Right atrium auricular region (tissue), 2 donors: ENCODE measurements around the gene BEND6. TPM values are rescaled to one million over a fixed set of nuclear protein-coding genes. Genes with fewer than 3 reads are reported as not detected.
"Not testable (repeated sequence)": the region's sequence is repeated elsewhere in the genome, so short reads cannot be mapped to it uniquely, and the experiment has no call there.

ENCODE experiments used
- DNase-seq: peaks from one replicate; pipeline ENCODE4 v3.0.0-alpha.2; 2019; ENCODE audit warnings: low spot score
- H3K27ac ChIP-seq, 2 donors: fragments of 200-600 bp; sonication (generic); 1 replicate in 1 of 2; 2 replicates in 1 of 2; pipeline ENCODE4 v1.5.1; 2016 to 2019
- H3K27me3 ChIP-seq, 2 donors: fragments of 200-600 bp; sonication (generic); one replicate each; pipeline versions ENCODE4 v1.5.1 to v1.6.0; 2017 to 2019
- H3K36me3 ChIP-seq: fragments of 200-600 bp; sonication (generic); one replicate; pipeline ENCODE4 v1.5.1; 2016
- H3K4me1 ChIP-seq, 2 donors: fragments of 200-600 bp; sonication (generic); one replicate each; pipeline versions ENCODE4 v1.5.1 to v1.6.0; 2017 to 2019
- H3K4me3 ChIP-seq, 2 donors: fragments of 200-600 bp; sonication (generic); 1 replicate in 1 of 2; 2 replicates in 1 of 2; pipeline ENCODE4 v1.5.1; 2017 to 2019; ENCODE audit warnings: mild to moderate bottlenecking in 1 of 2, moderate library complexity in 1 of 2
- H3K9me3 ChIP-seq, 2 donors: fragments of 200-600 bp; sonication (generic); one replicate each; pipeline ENCODE4 v1.5.1; 2019
- CTCF ChIP-seq, 2 donors: fragments of 200-600 bp; sonication (generic); IDR thresholded peaks; one replicate each; pipeline ENCODE4 v1.5.1; 2019; ENCODE audit warnings: antibody characterized with exemption in 2 of 2
- total RNA-seq, 2 donors: library from RNA; depleted of rRNA; stranded (reverse); fragments of >200 nt; gene quantifications; one replicate each; pipeline ENCODE4 v1.1.0, GENCODE V29; 2016

Gene BEND6
- total RNA-seq, 2 donors from 2014 or later: 0.43 to 5.9 TPM

DNA sequence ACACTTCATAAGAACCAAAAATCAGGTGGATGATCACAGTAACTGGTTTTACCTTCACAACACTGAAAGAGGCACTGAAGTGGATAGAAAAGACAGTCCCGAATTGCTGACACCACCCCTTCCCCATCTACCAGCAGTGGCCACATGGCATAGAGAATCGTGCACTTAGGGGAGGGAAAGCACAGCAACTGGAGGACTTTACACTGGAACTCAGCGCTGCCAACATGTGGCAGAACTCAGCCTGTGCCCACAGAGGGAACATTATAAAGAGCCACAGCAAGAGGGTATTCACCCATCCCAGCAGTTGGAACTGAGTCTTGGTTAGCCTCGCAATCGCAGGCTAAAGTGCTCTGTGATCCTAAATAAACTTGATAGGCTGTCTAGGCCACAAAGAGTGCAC lies 85.1 kb downstream of the BEND6 start:
- Histone ChIP-seq H3K4me3 (no peak overlapping the region), H3K27me3 (no peaks in the 10 kb centered on the region), H3K36me3 (no peaks in the 10 kb centered on the region), H3K27ac (no peak overlapping the region), H3K9me3 (no peaks in the 10 kb centered on the region), H3K4me1 (no peaks in the 10 kb centered on the region)
- TF ChIP-seq CTCF (IDR thresholded peaks at IDR 0.05): no peak
- no peak for DNase-seq

DNA sequence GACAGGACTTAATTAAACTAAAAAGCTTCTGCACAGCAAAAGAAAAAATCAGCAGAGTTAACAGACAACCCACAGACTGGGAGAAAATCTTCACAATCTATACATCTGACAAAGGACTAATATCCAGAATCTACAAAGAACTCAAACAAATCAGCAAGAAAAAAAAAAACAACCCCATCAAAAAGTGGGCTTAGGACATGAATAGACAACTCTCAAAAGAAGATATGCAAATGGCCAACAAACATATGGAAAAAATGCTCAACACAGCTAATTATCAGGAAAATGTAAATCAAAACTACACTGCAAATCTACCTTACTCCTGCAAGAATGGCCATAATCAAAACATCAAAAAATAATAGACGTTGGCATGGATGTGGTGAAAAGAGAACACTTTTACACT lies 89.2 kb downstream of the BEND6 start:
- H3K4me1 ChIP-seq, H3K36me3 ChIP-seq, H3K27me3 ChIP-seq, H3K4me3 ChIP-seq, H3K9me3 ChIP-seq, H3K27ac ChIP-seq, DNase-seq: not testable (repeated sequence)

- Histone ChIP-seq H3K36me3 (no peaks in the 10 kb centered on the region), H3K27me3 (no peaks in the 10 kb centered on the region), H3K4me1 (no peaks in the 10 kb centered on the region), H3K9me3 (no peaks in the 10 kb centered on the region), H3K4me3 (no peak overlapping the region), H3K27ac (no peak overlapping the region)
- DNase-seq: no peak
- TF ChIP-seq CTCF (IDR thresholded peaks at IDR 0.05): no peak
These were observed 89.7 kb downstream of the BEND6 start for GRCh38 chr6:57044568-57044967.

- H3K4me1 ChIP-seq, H3K9me3 ChIP-seq, H3K27me3 ChIP-seq, H3K36me3 ChIP-seq: not testable (repeated sequence)
- peak within 1 kb of the TSS; percentile 47 to 77 for H3K27ac ChIP-seq
- peak within 1 kb of the TSS; percentile 54 to 56 for H3K4me3 ChIP-seq
- peak; percentile 89 for DNase-seq
These were observed 91.7 kb downstream of the BEND6 start, which contains the start of gene KIAA1586 for GRCh38 chr6:57046332-57047256. Gene KIAA1586, plus strand, starts transcription at chr6:57046693. Its CDS starts 63 bp downstream, at chr6:57046756.

DNA sequence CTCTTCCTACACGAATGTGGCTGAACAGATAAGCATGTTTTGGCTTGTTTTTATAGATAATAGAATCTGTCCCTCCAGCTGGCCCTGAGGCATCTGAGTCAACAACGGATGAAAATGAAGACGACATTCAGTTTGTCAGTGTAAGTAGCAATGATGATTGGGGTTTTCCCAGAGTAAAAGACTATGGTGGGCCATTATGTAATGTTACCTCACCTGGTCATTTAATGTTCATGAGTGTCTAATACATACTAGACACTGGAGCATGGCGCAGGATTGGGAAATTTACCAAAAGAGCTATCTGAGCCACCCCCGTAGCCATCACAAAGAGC lies 92.3 kb downstream of the BEND6 start:
- not testable (repeated sequence) for H3K4me3 ChIP-seq, H3K4me1 ChIP-seq, H3K9me3 ChIP-seq, H3K27ac ChIP-seq, DNase-seq, H3K27me3 ChIP-seq
- H3K36me3 ChIP-seq: peaks cover 15% of the 10 kb centered on the region

DNA sequence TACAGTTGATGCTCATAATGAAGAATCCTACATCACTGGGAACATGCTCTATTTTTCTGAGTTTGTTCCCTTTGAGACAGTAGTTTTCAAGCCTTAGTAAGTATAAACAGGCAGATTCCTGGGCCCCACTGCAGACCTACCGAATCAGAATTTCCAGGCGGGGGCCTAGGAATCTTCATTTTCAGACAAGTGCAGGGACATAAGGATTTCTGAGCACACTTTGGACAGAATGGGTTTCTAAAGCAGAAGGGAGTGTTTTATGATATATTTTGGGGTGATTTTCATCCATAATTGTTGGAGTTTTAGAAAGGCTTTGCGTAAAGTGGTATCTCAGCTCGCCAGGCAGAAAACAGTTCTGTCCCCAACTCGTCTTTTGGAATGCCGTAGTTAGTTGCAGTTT lies 93.0 kb downstream of the BEND6 start:
- not testable (repeated sequence) for H3K9me3 ChIP-seq, H3K27ac ChIP-seq, H3K4me1 ChIP-seq, H3K27me3 ChIP-seq, DNase-seq, H3K4me3 ChIP-seq
- H3K36me3 ChIP-seq: peaks cover 21% of the 10 kb centered on the region

GRCh38 chr6:57048577-57048976 lies 93.7 kb downstream of the BEND6 start:
- no peaks in the 10 kb centered on the region for H3K9me3 ChIP-seq
- peaks cover 23% of the 10 kb centered on the region for H3K36me3 ChIP-seq
- H3K27ac ChIP-seq: no peak overlapping the region
- no peak overlapping the region for H3K4me3 ChIP-seq
- TF ChIP-seq CTCF (IDR thresholded peaks at IDR 0.05): no peak
- no peaks in the 10 kb centered on the region for H3K4me1 ChIP-seq
- H3K27me3 ChIP-seq: no peaks in the 10 kb centered on the region
- no peak for DNase-seq

DNA sequence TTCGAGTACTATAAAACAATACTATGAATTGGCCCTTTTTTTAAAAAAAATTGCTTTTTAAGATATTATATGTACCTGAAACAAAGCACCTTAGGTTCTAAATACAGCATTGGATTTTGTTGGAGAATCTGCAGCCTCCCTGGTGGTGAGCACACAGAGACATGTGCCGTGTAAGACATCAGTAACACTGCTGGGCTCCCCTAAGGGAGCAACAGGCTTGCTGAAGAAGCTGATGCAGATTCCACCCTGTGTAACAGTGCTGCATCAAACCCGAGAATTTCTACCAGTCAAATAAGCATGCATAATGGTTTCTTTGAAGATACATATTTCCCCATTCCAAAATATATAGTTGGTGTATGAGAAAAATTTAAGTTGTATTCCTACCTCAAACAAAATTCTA lies 108.9 kb downstream of the BEND6 start:
- H3K36me3 ChIP-seq: peaks cover 5% of the 10 kb centered on the region
- no peak overlapping the region for H3K27ac ChIP-seq
- no peaks in the 10 kb centered on the region for H3K27me3 ChIP-seq
- no peak for DNase-seq
- H3K9me3 ChIP-seq: no peaks in the 10 kb centered on the region
- TF ChIP-seq CTCF (IDR thresholded peaks at IDR 0.05): no peak
- H3K4me3 ChIP-seq: no peak overlapping the region
- H3K4me1 ChIP-seq: no peaks in the 10 kb centered on the region
